GM19463 (cell line): ENCODE results near the gene ABCF1.

ENCODE experiments used
- ATAC-seq: cut with Tn5 transposase; IDR thresholded peaks from one replicate; pipeline ENCODE4 v1.9.1; 2021; ENCODE audit warnings: mild to moderate bottlenecking, moderate library complexity; ENCODE audit not compliant: unreplicated experiment

The ABCF1 gene

GRCh38 chr6:30618270-30618797 lies 47.1 kb downstream of the ABCF1 start:
- ATAC-seq: no peak

- no peak for ATAC-seq
Measured at GRCh38 chr6:30619561-30619960, 48.3 kb downstream of the ABCF1 start.

- ATAC-seq: no peak
Measured at GRCh38 chr6:30625511-30625910, 54.3 kb downstream of the ABCF1 start.

GRCh38 chr6:30626484-30627366 lies 55.5 kb downstream of the ABCF1 start, which contains the start of gene ATAT1:
ATAT1 (plus strand) TSS chr6:30626874.
- peak; percentile 90 for ATAC-seq

GRCh38 chr6:30635834-30636233 lies 64.6 kb downstream of the ABCF1 start:
- no peak for ATAC-seq

GRCh38 chr6:30640481-30640880 lies 69.2 kb downstream of the ABCF1 start:
- no peak for ATAC-seq

- no peak for ATAC-seq
Measured at GRCh38 chr6:30641048-30641447, 69.8 kb downstream of the ABCF1 start.
